Liver (tissue), 2 donors: ENCODE data around the gene AIG1.

Source experiments
- GABPA ChIP-seq, 2 donors: IDR thresholded peaks in 1 of 2; conservative IDR thresholded peaks in 1 of 2; 2 replicates each; pipeline ENCODE4 v1.6.1; 2016; ENCODE audit warnings: antibody characterized with exemption in 2 of 2, mild to moderate bottlenecking in 1 of 2, moderate library complexity in 1 of 2
- MAX ChIP-seq: IDR thresholded peaks from 2 replicates; pipeline ENCODE4 v1.6.1; 2016; ENCODE audit warnings: antibody characterized with exemption
- TAF1 ChIP-seq: conservative IDR thresholded peaks from 2 replicates; pipeline ENCODE4 v1.6.1; 2016; ENCODE audit warnings: antibody characterized with exemption, mild to moderate bottlenecking
- donor health status: healthy.

- TF ChIP-seq GABPA (IDR thresholded peaks at IDR 0.05 in 1 of 2, conservative IDR thresholded peaks at IDR 0.05 in 1 of 2) (no peak), MAX (no peak), TAF1 (no peak)
These were observed 23.2 kb upstream of the AIG1 start for GRCh38 chr6:143037470-143037869.
